Putamen (tissue), 1 donor: ENCODE data around the gene PTPRM.

ENCODE experiments used
- DNase-seq: peaks from one replicate; pipeline ENCODE4 v3.0.0-alpha.2; 2016; ENCODE audit warnings: low spot score

PTPRM gene

GRCh38 chr18:7567474-7568425 lies 634 bp downstream of the PTPRM start:
- DNase-seq: no peak

DNA sequence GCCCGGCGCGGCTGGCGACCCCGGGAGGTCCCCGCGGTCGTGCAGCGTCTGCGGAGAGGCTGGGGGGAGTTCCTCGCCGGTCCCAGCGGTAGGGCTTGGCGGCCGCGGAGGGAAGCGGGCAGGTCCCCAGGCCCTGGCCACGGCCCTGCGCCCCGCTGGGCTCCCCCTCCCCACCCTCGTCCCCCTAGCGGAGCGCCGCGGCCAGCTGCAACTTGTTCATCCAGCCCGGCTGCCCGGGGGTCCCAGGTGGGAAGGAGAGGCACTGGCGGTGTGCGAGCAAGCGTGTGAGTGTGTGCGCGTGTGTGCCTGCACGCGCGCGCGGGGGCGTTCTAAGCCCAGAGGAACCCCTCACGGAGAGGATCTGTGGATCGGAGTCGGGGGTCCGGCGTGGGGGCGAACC lies 1.3 kb downstream of the PTPRM start:
- no peak for DNase-seq

DNA sequence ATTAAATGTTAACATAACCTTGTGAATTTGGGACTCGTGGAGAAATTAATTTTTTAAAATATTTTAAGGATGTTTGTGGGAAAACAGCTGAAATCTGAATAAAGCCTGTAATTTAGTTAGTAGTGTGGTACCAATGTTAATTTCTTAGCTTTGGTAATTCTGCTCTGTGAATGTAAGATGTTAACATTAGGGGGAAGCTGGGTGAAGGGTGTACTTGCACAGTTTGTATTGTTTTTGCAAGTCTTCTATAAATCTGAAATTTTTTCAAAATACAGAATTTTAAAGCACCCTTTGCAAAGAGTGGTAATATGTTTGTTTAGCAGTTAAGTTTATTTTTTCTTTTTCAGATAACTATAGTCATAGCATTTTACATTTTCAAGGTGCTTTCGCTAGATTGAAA lies 4.5 kb downstream of the PTPRM start:
- DNase-seq: no peak

- DNase-seq: no peak
Measured at GRCh38 chr18:7572822-7573221, 5.7 kb downstream of the PTPRM start.

- DNase-seq: no peak
Measured at GRCh38 chr18:7575465-7576028, 8.4 kb downstream of the PTPRM start.

DNA sequence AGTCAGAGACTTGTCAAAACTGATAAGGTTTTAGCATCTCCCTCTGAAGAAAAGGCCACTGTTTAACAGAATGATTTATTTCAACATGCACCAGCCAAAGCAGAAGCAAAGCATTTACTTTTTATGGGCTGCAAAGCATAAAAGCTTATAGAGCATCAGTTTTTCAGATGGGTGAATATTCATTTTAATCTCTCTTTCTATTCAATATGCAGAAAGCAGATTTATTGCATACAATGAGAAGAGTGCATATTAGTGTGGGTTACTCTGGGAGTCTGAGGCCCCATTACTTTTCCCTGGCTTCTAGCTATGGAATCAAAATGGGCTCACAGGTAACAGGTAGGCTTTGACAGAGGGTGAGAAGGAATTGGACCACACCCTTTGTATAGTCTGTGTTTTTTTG lies 9.0 kb downstream of the PTPRM start:
- no peak for DNase-seq

GRCh38 chr18:7576685-7577084 lies 9.6 kb downstream of the PTPRM start:
- DNase-seq: no peak

- no peak for DNase-seq
Measured at GRCh38 chr18:7577706-7578105, 10.6 kb downstream of the PTPRM start.

DNA sequence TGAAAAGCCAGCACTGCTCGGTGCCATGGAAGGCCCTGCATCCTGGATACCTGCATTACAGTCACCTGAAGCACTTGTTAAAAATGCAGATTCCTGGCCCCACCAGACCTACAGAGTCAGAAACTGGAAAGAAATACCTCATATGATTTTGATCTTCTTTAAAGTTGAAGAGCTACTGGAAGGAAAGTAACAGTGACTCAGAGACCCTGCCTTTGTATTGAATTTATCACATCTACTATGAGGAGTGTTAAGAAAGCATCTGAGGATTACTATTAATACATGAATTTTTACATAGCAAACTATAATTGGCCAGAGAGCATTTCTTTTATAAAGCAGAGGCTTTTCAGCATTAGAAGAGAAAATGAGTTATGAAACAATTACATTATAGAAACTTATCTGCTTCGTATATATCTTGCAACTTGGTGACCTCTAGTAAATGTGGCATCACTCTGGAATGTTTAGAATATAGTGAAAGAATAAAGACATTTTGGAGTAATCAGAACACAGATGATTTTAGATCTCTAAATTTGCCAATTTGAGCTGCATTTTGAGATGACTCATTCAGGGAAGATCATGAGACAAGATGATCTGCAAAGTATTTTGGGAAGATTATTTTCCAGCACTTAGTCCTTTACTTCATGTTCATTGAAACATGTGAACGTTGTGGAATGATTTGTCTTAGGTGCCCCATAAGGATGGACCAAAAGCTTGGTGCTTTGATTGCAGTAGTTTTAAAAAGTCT lies 12.2 kb downstream of the PTPRM start:
- DNase-seq: no peak

GRCh38 chr18:7579918-7580542 lies 12.9 kb downstream of the PTPRM start:
- no peak for DNase-seq

DNA sequence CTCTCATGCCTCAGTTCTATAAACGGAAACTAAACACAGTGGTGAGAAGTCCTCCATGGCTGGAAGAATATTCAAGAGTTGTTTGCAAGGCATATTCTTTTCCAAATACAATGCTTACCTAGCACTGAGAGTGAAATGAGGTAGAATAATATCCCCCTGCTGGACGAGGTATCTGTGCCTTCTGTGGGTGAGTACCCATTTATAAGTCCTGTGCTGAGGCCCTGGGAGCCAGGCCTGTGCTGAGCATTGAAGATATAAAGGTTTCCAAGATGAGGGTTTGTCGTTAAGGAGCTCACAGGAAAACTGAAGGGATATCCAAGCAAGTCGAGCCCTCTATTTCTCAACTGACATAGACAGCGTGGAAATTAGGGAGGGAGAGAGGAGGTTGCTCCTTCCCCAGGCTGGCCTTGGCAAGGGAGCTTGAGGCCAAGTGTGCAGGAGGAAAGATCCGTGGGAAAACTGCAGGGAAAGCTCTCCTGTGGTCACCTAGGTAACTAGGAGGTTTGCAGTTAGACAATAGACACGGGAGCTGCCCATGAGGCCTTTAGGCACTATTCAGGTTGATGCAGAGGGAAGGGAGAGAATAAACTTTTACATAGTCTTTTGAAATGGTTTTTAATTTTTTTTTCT lies 17.6 kb downstream of the PTPRM start:
- no peak for DNase-seq

- DNase-seq: no peak
Measured at GRCh38 chr18:7585276-7585670, 18.2 kb downstream of the PTPRM start.

DNA sequence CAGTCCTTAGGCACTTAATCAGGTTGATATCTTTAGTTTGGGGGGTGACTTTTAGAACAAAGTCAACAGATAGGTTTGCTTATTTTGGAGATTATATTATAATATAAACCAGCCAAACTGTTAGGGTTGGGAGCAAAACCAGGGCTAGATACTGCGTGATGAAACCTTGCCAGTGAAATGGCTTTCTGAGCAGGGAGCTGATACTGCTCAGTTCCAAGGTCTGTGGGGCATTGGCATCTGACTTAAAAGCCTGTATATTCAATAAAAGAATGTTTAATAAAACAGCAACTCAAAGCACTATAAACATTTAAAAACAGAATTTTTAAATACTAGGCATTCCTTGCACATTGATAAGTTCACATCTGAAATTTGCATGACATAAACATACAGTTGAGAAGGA lies 19.3 kb downstream of the PTPRM start:
- DNase-seq: no peak

DNA sequence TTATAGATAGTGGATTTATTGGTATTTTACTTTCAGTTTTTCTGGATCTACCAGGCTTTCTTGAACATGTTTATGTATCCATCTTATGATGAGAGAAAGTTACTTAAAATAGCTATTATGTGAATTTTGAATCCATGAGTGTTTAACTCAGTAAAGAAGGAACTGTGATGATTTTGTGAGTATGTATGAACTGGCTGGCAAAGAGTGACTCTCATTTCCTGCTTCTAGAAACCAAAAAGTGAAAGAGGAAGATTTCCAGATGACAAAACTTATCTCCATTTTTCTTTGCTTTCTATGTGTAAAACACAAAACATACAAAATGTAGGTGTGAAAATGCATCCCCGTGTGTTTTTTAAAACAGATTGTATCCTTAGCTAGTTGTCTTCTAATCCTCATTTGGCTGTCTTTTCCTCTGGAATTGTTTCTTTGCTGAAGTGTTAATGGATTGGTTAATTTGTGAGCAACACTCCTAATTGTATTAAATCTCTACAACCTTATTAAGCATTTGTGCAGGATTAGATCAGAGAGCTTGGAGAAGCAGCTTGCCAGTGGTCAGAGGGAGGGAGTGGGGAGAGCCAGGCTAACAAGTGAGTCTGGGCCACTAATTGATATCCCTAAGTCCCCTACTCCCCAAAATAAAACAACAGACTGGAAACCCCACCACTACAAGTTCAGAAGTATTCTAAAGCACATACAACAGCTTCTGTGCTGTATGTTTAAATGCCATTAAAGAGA lies 23.9 kb downstream of the PTPRM start:
- no peak for DNase-seq

- DNase-seq: no peak
Measured at GRCh38 chr18:7592305-7593071, 25.4 kb downstream of the PTPRM start.

GRCh38 chr18:7593218-7593819 lies 26.2 kb downstream of the PTPRM start:
- DNase-seq: no peak

GRCh38 chr18:7596147-7596546 lies 29.0 kb downstream of the PTPRM start:
- no peak for DNase-seq

DNA sequence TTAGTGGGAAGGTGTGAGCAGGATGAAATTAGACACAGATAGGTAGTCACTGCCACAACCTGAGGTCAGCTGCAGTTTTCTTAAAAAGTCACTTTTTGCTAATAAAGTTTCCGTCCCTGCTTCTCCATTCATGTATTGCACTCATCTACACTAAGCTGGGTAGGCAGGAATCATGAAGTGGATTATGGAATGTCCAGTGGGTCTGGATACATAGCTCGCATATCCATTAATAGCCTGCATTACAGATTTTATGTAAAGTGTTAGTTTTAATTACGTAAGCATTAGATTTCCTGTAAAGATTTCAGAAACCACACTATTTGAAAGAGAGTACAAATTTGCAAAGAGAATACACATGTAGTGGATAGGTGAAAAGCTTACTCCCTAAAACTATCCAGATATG lies 30.4 kb downstream of the PTPRM start:
- no peak for DNase-seq

- DNase-seq: no peak
Measured at GRCh38 chr18:7598167-7599047, 31.3 kb downstream of the PTPRM start.
